HG03097 (cell line): Measurements from ENCODE around the gene ATL3.
"Not testable (repeated sequence)": the region's sequence is repeated elsewhere in the genome, so short reads cannot be mapped to it uniquely, and the experiment has no call there.

Experiments
- ATAC-seq: cut with Tn5 transposase; IDR thresholded peaks from one replicate; pipeline ENCODE4 v1.9.1; 2021; ENCODE audit not compliant: unreplicated experiment, low FRiP score

ATL3 gene

GRCh38 chr11:63681321-63682065 lies 10.3 kb upstream of the ATL3 start, which contains the start of gene RTN3:
TSS of gene RTN3 (plus strand) at chr11:63681500. CDS start at chr11:63681637, 137 bp downstream.
- ATAC-seq: peak; percentile 86

DNA sequence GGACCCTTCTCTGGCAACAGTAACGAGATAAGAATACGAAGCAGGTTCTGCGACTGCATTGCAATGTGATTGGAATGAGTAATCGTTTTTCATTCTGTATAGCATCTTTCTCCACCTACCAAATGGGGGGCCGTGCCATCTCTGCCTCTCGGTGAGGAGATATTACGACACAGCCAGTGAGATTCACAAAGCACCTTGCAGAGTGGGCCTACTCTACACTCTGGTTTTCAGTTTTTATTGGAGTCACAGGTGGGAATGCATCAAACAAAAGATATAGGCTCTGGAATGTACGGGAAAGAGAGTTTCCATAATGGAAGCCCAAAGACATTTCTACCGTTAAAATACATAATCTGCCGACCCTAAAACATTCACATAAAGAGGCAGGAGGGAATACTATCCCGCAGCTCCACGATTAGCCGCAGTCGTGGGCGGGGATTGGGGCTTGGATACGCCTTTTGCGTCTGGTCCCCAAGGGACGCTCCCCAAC lies 9.7 kb upstream of the ATL3 start:
- ATAC-seq: peak; percentile 2

DNA sequence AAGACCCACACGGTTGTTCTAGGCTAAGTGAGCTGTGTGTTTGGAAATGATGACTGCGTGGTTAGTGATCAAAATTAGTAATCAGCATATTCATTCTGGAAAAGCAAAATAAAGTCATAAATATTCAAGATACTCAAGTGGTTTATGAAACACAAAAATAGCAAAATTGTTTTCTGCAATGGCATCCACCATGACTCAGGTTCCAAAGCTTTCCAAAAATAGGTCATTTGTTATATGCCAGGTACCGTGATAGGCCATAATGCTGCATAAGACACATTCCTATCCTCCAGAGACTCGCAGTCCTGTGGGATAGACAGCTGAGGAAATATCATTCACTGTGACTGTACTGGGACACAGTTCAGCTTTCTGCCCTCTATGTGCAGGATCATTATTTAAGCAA lies 2.4 kb upstream of the ATL3 start:
- no peak for ATAC-seq

DNA sequence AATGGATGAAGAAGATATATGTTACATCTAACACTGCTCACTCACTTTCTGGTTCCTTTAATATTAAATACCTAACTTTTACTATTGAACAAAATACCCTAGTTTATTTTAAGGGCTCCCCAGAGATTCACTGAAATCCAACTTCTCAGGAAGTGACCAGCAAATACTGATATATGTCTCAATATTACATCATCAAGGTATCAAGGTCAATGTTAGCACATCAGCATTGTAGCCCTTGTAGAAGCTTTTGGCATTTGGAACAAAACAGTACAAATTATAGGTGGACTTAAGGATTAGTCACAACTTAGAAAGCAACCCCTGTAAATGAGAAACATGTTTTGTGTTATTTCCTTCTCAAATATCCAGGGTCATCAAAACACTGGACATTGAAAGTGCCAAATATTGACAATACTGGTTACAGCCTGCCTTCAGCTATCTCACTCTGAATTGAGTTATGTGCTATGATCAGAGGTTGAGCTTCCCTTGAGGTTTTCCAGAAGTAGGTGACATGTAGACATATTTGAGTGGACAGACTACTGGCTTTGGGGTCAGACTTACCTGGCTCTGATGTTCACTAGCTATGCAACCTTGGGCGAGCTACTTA lies 1.9 kb upstream of the ATL3 start:
- no peak for ATAC-seq

GRCh38 chr11:63672156-63672463 lies 934 bp upstream of the ATL3 start:
- ATAC-seq: no peak

- peak; percentile 43 for ATAC-seq
Measured at GRCh38 chr11:63670433-63671321, 499 bp downstream of the ATL3 start.

GRCh38 chr11:63670096-63670432 lies 1.1 kb downstream of the ATL3 start:
- no peak for ATAC-seq

DNA sequence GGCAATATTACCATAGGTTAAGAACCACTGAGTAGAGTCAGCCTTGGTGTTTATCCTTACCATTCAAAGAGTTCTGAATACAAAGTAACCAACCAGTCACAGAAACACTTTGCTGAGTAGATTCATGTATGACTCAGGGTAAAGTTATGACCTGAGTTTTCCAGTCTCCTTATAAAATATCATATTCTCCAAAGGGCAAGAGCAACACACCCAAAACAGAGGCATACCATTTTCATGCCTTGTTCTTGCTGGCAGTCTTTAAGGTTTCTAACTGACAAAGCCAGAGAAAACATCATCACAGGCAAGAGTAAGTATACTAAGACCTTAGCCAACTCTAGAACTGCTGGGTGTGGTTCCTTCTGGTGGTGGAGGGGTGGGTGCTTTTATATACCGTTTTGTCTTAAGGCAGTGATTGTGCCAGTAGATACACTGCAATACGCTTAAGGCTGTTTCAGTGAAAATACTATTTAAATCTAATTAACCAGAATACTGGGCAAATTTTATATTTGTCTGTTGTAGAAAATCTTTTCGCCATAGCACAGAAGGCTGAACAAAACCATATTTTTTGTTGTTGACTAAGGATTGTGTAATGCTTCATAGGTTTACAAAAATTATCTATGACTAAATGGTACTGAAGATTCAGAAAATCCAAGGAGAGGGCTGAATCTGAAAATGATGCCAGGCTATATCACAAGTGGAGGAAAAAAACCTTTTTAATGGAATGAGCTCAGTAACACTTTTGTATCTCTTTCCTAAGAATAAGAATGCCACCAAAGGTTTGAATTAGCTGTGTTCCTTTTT lies 3.0 kb downstream of the ATL3 start:
- no peak for ATAC-seq

DNA sequence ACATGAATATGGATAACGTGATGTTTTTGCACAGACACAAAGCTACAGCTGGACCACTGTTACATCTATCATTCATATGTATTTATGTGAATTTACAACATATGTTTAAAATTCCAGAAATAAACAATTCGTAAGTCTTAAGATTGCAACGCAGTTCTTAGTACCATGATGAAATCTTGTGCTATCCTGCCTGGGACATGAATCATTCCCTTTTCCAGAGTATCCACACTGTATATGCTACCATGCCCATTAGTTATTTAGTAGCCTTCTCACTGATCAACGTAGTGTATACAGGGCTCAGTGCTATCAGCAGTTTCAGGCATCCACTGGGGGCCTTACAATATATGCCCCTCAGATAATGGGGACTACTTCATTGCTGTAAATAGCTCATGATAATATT lies 4.3 kb downstream of the ATL3 start:
- no peak for ATAC-seq

DNA sequence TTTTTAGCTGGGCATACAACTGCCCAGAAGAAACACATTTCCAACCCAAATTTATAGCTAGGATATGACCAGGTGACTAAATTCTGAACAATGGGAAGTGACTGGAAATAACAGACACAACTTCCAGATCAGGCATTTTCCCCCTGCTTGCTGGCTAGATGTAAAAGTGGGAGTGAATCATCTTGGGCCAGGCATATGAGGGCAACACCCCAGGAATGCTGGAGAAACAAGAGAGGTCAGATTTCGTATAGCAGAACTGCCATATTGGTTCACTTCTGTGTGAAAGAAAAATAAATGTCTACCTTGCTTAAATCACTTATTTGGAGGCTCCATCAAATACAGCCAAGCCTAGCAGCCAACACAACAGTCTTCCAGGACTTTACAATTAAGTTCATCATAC lies 7.4 kb downstream of the ATL3 start:
- ATAC-seq: no peak

DNA sequence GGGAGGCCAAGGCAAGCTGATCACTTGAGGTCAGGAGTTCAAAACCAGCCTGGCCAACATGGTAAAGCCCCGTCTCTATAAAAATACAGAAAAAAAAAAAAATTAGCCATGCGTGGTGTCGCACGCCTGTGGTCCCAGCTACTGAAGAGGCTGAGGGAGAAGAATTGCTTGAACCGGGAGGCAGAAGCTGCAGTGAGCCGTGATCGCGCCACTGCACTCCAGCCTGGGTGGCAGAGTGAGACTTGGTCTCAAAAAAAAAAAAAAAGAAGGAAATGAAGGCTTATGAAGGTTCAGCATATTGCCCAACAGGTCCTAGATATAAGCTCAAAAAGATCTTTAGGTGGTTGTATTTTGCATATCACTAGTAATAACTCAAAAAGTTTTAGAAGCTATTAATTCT lies 10.2 kb downstream of the ATL3 start:
- ATAC-seq: no peak

DNA sequence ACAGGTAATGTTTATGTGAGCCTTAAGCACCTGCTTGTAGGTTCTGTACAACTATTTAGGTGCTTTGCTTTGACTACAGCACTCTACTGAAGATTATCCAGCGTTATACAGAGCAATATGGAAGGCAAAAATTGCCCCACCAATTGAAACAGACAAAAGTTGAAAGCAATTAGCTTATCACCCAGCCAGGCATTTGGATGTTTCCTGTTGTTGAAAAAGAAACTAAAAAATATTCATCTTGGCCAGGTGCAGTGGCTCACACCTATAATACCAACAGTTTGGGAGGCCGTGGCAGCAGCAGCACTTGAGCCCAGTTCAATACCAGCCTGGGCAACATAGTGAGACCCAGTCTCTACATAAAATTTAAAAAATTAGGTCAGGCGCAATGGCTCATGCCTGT lies 18.5 kb downstream of the ATL3 start:
- no peak for ATAC-seq

GRCh38 chr11:63643205-63643604 lies 28.0 kb downstream of the ATL3 start:
- ATAC-seq: no peak

GRCh38 chr11:63641727-63642126 lies 29.4 kb downstream of the ATL3 start:
- ATAC-seq: no peak

- no peak for ATAC-seq
Measured at GRCh38 chr11:63639199-63639832, 31.9 kb downstream of the ATL3 start.

GRCh38 chr11:63638436-63638835 lies 32.7 kb downstream of the ATL3 start:
- ATAC-seq: not testable (repeated sequence)

- ATAC-seq: no peak
Measured at GRCh38 chr11:63635762-63636465, 35.3 kb downstream of the ATL3 start.

DNA sequence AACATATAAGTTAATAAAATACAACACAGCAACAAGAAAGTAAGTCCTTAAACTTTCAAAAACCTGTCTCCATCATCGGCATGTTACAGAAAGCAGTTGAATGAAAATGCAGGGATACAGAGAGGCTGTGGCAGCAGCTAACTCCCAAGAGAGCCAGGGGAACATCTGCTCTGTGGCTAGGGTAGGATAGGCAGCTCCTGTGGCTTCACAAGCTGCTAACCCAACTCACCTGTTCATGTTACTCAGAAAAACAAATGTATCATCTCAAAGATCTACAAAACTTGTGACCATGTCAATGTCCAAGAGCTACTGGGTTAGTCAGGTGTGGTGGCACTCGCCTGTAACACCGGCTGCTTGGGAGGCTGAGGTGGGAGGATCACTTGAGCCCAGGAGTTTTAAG lies 41.8 kb downstream of the ATL3 start:
- ATAC-seq: no peak

DNA sequence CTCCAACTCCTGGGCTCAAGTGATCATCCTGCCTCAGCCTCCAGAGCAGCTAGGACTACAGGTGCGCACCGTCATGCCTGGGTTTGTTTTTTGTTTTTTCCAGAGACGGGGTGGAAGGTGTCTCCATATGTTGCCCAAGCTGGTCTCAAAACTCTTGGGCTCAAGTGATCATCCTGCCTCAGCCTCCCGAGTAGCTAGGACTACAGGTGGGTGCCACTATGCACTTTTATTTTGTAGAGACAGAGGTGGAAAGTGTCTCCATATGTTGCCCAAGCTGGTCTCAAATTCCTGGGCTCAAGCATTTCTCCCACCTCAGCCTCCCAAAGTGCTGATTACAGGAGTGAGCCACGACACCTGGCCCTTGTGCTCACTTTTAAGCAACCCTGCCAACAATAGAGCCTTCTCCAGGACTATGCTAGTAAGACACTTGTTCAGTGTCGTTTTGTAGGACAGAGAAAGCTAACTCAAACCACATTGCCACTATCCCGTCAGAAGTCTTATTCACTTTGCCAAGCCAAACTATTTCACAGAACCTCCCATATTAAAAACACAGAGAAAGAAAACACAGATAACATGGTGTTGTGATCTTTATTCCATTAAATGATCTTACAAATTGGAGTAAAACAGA lies 47.5 kb downstream of the ATL3 start:
- ATAC-seq: no peak
